Measurements from ENCODE around the gene SARDH. TPM values are rescaled to one million over a fixed set of nuclear protein-coding genes. Genes with fewer than 3 reads are reported as not detected.

The SARDH gene, protein sequence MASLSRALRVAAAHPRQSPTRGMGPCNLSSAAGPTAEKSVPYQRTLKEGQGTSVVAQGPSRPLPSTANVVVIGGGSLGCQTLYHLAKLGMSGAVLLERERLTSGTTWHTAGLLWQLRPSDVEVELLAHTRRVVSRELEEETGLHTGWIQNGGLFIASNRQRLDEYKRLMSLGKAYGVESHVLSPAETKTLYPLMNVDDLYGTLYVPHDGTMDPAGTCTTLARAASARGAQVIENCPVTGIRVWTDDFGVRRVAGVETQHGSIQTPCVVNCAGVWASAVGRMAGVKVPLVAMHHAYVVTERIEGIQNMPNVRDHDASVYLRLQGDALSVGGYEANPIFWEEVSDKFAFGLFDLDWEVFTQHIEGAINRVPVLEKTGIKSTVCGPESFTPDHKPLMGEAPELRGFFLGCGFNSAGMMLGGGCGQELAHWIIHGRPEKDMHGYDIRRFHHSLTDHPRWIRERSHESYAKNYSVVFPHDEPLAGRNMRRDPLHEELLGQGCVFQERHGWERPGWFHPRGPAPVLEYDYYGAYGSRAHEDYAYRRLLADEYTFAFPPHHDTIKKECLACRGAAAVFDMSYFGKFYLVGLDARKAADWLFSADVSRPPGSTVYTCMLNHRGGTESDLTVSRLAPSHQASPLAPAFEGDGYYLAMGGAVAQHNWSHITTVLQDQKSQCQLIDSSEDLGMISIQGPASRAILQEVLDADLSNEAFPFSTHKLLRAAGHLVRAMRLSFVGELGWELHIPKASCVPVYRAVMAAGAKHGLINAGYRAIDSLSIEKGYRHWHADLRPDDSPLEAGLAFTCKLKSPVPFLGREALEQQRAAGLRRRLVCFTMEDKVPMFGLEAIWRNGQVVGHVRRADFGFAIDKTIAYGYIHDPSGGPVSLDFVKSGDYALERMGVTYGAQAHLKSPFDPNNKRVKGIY
- total RNA-seq = 10.8 and 16.9 TPM in 2 replicates
- 6.0 and 8.5 TPM in 2 replicates for polyA plus RNA-seq

DNA sequence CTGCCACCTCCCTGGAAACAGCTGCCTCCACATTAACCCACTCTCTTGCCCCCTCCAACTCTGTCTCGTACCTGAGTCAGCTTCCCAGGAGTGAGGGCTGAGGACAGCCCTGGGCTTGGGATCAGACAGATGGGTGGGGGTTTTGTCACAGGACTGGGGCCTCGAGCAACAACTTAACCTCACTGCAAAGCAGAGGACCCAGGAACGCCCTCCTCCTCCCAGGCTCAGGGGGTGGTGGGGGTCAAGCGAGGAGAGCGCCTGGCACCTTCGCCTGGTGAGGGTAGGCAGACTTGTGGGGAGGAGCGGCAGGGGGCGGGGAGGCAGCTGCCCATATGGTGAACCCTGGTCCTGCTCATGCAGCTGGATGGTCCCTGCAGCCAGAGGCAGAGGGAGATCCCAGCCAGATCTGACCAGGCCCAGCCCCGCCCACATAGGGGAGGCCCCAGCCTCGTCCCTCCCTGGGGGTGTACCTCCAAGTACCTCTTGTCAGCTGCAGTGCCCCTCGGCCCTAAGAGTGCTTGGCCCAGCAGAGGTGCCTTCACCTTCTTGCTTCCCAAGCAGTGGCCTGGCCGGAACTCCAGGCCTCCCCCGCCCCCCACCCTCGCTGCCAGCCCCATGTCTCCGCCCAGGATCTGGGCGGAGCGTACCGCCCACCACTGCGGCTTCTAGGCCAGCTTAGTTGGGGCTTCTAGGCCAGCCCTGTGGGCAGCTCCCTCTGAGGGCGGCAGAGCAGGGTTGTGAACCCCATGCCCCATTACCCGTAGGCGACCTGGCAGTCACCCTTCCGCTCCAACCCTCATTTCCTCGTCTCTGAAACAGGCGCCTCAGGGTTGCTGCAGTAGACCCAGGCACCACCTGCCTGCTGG, at the start of gene SARDH:
TSS of gene SARDH (minus strand) at position 579 of the 866 bp plus-strand sequence. CDS start 4,179 bp downstream, outside the sequence.
- Histone ChIP-seq H3K36me3 (no peaks in the 10 kb centered on the region), H3K4me3 (no peak within 1 kb of the TSS), H3K4me1 (ENCODE audit: low read depth) (peaks cover 16% of the 10 kb centered on the region), H3K9me3 (ENCODE audit: low read depth) (no peaks in the 10 kb centered on the region), H3K27ac (peak within 1 kb of the TSS; percentile 38), H3K27me3 (no peaks in the 10 kb centered on the region)
- TF ChIP-seq, protein P1, sequence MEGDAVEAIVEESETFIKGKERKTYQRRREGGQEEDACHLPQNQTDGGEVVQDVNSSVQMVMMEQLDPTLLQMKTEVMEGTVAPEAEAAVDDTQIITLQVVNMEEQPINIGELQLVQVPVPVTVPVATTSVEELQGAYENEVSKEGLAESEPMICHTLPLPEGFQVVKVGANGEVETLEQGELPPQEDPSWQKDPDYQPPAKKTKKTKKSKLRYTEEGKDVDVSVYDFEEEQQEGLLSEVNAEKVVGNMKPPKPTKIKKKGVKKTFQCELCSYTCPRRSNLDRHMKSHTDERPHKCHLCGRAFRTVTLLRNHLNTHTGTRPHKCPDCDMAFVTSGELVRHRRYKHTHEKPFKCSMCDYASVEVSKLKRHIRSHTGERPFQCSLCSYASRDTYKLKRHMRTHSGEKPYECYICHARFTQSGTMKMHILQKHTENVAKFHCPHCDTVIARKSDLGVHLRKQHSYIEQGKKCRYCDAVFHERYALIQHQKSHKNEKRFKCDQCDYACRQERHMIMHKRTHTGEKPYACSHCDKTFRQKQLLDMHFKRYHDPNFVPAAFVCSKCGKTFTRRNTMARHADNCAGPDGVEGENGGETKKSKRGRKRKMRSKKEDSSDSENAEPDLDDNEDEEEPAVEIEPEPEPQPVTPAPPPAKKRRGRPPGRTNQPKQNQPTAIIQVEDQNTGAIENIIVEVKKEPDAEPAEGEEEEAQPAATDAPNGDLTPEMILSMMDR (IDR thresholded peaks at IDR 0.05; ENCODE audit: low read depth, low read length) = no peak
- DNase-seq (ENCODE audit: low read depth in 1 of 2, low spot score in 1 of 2) = peak; percentile 72 to 86

DNA sequence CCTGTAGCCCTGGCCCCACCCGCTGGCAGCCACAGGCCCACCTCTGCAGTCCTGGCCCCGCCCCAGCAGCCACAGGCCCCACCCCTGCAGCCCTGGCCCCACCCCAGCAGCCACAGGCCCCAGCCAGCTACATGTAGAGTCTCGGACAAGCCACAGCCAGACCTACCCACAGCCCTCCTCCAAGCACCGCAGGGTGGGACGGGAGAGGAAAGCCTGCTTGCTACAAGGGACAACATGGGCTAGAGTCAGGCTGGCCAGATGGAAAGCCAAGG, 49.5 kb upstream of the SARDH start:
- no peaks in the 10 kb centered on the region for H3K27me3 ChIP-seq
- no peak overlapping the region for H3K4me3 ChIP-seq
- peaks cover 3% of the 10 kb centered on the region for H3K36me3 ChIP-seq
- TF ChIP-seq, protein P1 (IDR thresholded peaks at IDR 0.05; ENCODE audit: low read depth, low read length) = no peak
- DNase-seq (ENCODE audit: low read depth in 1 of 2, low spot score in 1 of 2) = peak; percentile 44 to 45
- no peaks in the 10 kb centered on the region for H3K4me1 ChIP-seq (ENCODE audit: low read depth)
- H3K27ac ChIP-seq = no peak overlapping the region
- no peaks in the 10 kb centered on the region for H3K9me3 ChIP-seq (ENCODE audit: low read depth)

DNA sequence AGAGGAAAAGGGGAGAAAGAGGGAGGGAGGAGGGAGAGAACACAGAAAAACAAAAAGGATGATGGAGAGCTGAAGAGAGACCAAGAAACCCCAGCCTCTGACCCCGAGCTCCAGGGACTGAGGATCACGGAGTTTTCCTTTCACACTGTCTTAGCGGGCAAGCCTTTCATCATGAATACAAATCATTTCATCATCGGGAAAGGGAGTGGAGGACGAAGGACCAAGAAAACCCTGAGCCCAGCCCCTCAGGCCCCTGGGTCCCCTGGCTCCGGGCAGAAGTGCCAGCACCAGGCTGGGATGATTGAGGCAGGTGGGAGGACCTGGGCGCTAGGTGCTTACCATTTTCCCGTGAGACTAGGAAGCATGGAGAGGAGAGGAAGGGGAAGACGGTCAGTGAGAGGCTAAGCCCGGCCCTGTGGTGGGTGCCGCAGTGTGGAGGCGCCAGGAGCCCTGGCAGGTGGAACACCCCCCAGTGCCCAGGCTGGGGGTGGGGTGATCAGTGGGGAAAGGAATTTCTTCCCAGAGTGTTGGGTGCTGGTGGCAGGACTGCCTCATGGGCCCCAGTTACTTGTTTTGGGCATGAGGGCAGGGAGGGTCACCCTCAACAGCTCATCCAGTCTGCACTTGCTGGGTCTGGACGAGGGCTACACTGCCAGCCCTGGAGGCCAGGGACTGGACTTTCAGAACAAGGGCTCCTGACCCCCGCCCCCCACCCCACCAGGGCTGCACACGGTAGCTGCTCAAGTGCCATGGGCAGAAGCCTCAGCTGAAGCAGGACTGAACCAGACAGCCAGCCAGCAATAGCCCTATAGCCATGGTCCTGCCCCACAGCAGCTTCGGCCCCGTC, 49.0 kb upstream of the SARDH start:
- Histone ChIP-seq H3K36me3 (peaks cover 3% of the 10 kb centered on the region), H3K27ac (no peak overlapping the region), H3K9me3 (ENCODE audit: low read depth) (no peaks in the 10 kb centered on the region), H3K4me1 (ENCODE audit: low read depth) (no peaks in the 10 kb centered on the region), H3K4me3 (no peak overlapping the region), H3K27me3 (no peaks in the 10 kb centered on the region)
- TF ChIP-seq, protein P1 (IDR thresholded peaks at IDR 0.05; ENCODE audit: low read depth, low read length) = no peak
- no peak for DNase-seq (ENCODE audit: low read depth in 1 of 2, low spot score in 1 of 2)

DNA sequence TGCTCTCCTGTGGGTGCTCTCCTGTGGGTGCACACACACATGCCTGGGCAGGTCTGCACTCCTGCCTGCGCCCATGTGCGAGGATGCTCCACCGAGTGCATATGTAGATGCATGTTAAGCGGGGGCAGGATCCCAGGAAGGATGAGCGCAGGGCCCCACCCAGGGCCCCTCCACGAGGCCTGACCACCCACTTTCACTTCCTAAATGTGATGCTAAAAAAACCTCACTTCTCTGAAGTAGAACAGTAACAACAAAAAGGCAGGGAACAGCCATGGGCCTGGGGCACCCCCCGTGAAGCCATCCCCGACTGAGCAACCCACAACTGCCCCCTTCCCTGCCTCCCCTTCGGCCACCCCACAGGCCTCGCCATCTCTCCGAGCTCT, 48.2 kb upstream of the SARDH start:
- no peaks in the 10 kb centered on the region for H3K27me3 ChIP-seq
- TF ChIP-seq, protein P1 (IDR thresholded peaks at IDR 0.05; ENCODE audit: low read depth, low read length) = no peak
- no peak overlapping the region for H3K4me3 ChIP-seq
- no peaks in the 10 kb centered on the region for H3K9me3 ChIP-seq (ENCODE audit: low read depth)
- peaks cover 3% of the 10 kb centered on the region for H3K36me3 ChIP-seq
- H3K4me1 ChIP-seq (ENCODE audit: low read depth) = no peaks in the 10 kb centered on the region
- no peak overlapping the region for H3K27ac ChIP-seq
- DNase-seq (ENCODE audit: low read depth in 1 of 2, low spot score in 1 of 2) = no peak
